ENCODE measurements around the gene THAP7. TPM values are rescaled to one million over a fixed set of nuclear protein-coding genes. Genes with fewer than 3 reads are reported as not detected.

THAP7 gene
- total and polyA plus RNA-seq, 2 of the 13 experiments (the other 11 are each of a cell fraction or from before 2014, with no cell fraction given): 13.0 to 25.5 TPM

- TF ChIP-seq, protein P1, sequence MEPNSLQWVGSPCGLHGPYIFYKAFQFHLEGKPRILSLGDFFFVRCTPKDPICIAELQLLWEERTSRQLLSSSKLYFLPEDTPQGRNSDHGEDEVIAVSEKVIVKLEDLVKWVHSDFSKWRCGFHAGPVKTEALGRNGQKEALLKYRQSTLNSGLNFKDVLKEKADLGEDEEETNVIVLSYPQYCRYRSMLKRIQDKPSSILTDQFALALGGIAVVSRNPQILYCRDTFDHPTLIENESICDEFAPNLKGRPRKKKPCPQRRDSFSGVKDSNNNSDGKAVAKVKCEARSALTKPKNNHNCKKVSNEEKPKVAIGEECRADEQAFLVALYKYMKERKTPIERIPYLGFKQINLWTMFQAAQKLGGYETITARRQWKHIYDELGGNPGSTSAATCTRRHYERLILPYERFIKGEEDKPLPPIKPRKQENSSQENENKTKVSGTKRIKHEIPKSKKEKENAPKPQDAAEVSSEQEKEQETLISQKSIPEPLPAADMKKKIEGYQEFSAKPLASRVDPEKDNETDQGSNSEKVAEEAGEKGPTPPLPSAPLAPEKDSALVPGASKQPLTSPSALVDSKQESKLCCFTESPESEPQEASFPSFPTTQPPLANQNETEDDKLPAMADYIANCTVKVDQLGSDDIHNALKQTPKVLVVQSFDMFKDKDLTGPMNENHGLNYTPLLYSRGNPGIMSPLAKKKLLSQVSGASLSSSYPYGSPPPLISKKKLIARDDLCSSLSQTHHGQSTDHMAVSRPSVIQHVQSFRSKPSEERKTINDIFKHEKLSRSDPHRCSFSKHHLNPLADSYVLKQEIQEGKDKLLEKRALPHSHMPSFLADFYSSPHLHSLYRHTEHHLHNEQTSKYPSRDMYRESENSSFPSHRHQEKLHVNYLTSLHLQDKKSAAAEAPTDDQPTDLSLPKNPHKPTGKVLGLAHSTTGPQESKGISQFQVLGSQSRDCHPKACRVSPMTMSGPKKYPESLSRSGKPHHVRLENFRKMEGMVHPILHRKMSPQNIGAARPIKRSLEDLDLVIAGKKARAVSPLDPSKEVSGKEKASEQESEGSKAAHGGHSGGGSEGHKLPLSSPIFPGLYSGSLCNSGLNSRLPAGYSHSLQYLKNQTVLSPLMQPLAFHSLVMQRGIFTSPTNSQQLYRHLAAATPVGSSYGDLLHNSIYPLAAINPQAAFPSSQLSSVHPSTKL (CRISPR knock-in tag; IDR thresholded peaks at IDR 0.05): peak; percentile 53; the same call in 1 of the 2 replicates
- TF ChIP-seq ZNF143 (CRISPR knock-in tag; IDR thresholded peaks at IDR 0.05) (no peak), ZKSCAN1 (IDR thresholded peaks at IDR 0.05; ENCODE audit: low read length) (no peak), HCFC1 (IDR thresholded peaks at IDR 0.05; ENCODE audit: low read depth, low read length) (no peak), ZFAT (CRISPR knock-in tag; conservative IDR thresholded peaks at IDR 0.05) (no peak), STAG1 (CRISPR knock-in tag; IDR thresholded peaks at IDR 0.05) (no peak), MYNN (CRISPR knock-in tag; IDR thresholded peaks at IDR 0.05; ENCODE audit: low read depth) (no peak), FOXK2 (IDR thresholded peaks at IDR 0.05) (no peak), ZNF256 (CRISPR knock-in tag; conservative IDR thresholded peaks at IDR 0.05) (no peak), SNAI1 (CRISPR knock-in tag; IDR thresholded peaks at IDR 0.05; ENCODE audit: borderline replicate concordance) (no peak), NFE2L1 (CRISPR knock-in tag; IDR thresholded peaks at IDR 0.05; ENCODE audit: borderline replicate concordance) (no peak), ZNF737 (CRISPR knock-in tag; IDR thresholded peaks at IDR 0.05; ENCODE audit: borderline replicate concordance) (no peak), MNT (IDR thresholded peaks at IDR 0.05) (no peak)
- TF ChIP-seq, protein P2, sequence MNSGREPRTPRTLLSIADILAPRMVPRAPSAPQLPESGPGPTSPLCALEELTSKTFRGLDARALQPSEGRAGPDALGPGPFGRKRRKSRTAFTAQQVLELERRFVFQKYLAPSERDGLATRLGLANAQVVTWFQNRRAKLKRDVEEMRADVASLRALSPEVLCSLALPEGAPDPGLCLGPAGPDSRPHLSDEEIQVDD (CRISPR knock-in tag; IDR thresholded peaks at IDR 0.05; ENCODE audit: borderline replicate concordance): no peak
- TF ChIP-seq, protein P3, sequence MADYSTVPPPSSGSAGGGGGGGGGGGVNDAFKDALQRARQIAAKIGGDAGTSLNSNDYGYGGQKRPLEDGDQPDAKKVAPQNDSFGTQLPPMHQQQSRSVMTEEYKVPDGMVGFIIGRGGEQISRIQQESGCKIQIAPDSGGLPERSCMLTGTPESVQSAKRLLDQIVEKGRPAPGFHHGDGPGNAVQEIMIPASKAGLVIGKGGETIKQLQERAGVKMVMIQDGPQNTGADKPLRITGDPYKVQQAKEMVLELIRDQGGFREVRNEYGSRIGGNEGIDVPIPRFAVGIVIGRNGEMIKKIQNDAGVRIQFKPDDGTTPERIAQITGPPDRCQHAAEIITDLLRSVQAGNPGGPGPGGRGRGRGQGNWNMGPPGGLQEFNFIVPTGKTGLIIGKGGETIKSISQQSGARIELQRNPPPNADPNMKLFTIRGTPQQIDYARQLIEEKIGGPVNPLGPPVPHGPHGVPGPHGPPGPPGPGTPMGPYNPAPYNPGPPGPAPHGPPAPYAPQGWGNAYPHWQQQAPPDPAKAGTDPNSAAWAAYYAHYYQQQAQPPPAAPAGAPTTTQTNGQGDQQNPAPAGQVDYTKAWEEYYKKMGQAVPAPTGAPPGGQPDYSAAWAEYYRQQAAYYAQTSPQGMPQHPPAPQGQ (CRISPR knock-in tag; IDR thresholded peaks at IDR 0.05; ENCODE audit: borderline replicate concordance): no peak
- TF ChIP-seq, protein P4, sequence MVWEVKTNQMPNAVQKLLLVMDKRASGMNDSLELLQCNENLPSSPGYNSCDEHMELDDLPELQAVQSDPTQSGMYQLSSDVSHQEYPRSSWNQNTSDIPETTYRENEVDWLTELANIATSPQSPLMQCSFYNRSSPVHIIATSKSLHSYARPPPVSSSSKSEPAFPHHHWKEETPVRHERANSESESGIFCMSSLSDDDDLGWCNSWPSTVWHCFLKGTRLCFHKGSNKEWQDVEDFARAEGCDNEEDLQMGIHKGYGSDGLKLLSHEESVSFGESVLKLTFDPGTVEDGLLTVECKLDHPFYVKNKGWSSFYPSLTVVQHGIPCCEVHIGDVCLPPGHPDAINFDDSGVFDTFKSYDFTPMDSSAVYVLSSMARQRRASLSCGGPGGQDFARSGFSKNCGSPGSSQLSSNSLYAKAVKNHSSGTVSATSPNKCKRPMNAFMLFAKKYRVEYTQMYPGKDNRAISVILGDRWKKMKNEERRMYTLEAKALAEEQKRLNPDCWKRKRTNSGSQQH (CRISPR knock-in tag; IDR thresholded peaks at IDR 0.05; ENCODE audit: low read depth): no peak
- TF ChIP-seq, protein P5, sequence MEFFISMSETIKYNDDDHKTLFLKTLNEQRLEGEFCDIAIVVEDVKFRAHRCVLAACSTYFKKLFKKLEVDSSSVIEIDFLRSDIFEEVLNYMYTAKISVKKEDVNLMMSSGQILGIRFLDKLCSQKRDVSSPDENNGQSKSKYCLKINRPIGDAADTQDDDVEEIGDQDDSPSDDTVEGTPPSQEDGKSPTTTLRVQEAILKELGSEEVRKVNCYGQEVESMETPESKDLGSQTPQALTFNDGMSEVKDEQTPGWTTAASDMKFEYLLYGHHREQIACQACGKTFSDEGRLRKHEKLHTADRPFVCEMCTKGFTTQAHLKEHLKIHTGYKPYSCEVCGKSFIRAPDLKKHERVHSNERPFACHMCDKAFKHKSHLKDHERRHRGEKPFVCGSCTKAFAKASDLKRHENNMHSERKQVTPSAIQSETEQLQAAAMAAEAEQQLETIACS (CRISPR knock-in tag; IDR thresholded peaks at IDR 0.05): no peak
- TF ChIP-seq, protein P6, sequence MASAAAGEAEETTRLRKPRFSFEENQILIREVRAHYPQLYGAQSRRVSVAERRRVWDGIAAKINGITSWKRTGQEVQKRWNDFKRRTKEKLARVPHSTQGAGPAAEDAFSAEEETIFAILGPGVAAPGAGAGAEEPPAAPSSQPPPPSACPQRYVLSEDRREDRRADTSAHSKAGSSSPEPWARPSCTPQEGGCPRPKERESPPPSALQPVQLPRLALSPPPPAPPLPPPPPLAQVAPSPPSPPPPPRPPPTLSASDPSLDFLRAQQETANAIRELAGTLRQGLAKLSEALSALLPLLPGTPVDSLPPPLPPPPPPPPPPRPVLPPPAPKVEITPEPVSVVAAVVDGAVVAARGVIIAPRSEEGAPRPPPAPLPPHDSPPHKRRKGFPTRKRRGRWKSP (CRISPR knock-in tag; IDR thresholded peaks at IDR 0.05): no peak
Measured at GRCh38 chr22:21014726-21015465, 13.0 kb upstream of the THAP7 start, which contains the start of gene P2RX6 (continued).
